Activated gamma-delta T cell treated with anti-CD3 and anti-CD28 coated beads, Interleukin-2, amount 50 U/mL, for 16 hours (primary cell): Measurements from ENCODE around the gene IL12A.

Experiments used
- DNase-seq: peaks from one replicate; pipeline ENCODE4 v3.0.0-alpha.2; 2020; ENCODE audit warnings: low read depth

The IL12A gene

DNA sequence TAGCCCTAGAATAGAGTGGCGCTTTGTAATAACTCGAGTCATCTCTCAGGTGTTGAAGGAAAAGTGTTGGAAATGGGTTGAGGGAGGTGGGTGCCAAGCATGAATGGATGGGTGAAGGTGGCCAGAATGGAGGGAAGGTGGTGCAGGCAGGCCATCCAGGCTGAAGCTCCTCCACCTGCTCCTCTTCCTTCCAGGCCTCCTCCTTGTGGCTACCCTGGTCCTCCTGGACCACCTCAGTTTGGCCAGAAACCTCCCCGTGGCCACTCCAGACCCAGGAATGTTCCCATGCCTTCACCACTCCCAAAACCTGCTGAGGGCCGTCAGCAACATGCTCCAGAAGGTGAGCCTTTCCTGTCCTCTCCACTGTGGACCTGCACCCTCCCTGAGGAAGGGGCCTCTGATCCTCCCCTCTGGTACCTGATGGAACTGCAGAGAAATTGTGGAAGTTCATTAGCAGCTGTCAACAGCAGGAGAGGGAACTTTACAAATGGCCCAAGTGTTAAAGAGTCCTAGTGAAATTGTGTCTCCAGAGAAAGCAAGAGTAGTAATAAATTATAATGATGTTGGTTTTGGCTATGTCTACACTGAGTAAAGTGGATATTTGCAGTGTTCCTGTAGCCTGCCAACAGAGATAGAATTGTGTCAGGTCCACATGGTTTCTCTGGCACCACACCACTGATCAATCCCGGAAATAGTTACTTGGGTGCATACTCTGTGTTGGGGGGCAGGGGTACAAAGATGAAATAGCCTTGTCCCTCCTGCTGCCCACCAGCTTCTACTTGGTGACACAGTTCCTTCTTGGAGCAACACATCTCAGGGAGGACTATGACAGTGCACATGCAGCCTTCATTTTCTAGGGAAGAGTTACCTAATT, 1.6 kb downstream of the IL12A start:
- no peak for DNase-seq

GRCh38 chr3:159991591-159991990, 3.0 kb downstream of the IL12A start:
- DNase-seq, result no peak

DNA sequence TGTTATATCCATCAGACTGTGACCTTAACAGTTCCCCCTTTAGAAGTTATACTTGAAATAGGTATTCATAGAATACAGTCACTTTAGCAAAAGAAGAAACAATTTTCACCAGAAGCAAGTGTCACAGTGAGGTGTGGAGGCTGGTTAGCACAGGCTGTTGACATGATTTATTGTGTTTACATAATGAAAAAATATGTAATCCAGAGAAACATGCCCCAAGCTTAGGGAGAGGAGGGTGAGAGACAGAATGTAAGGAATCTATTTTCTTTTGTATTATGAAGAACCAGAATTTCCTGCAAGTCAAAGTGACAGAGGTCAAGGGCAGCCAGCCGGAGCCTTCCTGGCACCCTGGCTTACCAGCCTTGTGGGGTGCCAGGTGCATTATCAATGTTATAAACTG, 4.0 kb downstream of the IL12A start:
- no peak for DNase-seq

DNA sequence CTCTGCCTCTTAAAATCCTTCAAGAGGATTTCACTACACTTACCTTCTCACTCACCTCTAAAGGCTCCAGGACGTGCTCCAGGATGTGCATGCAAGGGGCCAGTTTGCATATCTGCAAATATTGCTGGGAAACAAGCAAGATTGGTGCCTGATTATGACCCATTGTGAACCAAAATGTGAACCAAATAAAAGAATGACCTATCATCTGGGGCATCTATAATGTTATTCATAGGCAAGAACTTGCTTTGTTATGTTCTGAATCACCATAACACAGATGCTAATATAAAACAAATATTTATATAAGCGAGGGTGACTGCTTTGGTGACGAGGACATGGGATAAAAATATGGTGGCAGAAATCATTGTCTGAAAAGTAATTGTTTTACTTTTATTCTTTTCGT, 5.5 kb downstream of the IL12A start:
- DNase-seq, result no peak

DNA sequence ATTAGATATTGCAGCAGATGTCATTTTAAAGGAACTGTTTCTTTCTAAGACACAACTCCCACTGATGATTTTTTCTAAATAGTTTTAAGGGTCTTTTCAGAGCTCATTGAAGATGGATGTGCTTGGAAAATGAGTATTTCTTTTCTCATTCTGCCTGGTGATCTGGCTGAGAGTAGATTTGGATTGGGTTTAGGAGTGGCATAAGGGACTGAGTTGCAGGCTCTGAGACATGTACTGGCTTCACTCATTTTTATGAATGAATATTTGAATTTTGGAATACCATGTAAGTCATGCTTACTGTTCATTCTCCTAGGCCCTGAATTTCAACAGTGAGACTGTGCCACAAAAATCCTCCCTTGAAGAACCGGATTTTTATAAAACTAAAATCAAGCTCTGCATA, 6.5 kb downstream of the IL12A start:
- no peak for DNase-seq

DNA sequence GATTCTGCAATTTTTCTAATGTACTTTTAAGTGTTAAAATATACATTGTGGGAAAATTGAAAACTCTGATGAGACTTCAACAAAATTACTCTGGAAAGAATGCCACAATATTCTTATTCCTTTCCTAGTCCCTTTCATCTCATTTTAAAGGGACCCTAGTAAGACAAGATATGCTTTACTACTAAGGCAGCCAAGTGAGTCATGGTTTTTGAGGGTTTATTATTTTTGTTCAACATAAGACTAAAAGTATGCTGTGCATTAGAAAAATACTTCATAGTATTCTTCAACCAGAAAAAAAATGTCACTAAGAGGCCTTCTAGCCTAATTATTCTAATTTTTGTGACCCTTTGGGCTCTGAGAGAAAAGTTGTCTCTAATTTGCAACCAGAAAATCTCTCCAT, 7.4 kb downstream of the IL12A start:
- DNase-seq, result no peak

- no peak for DNase-seq
Measured at GRCh38 chr3:159996959-159997358, 8.3 kb downstream of the IL12A start.

DNA sequence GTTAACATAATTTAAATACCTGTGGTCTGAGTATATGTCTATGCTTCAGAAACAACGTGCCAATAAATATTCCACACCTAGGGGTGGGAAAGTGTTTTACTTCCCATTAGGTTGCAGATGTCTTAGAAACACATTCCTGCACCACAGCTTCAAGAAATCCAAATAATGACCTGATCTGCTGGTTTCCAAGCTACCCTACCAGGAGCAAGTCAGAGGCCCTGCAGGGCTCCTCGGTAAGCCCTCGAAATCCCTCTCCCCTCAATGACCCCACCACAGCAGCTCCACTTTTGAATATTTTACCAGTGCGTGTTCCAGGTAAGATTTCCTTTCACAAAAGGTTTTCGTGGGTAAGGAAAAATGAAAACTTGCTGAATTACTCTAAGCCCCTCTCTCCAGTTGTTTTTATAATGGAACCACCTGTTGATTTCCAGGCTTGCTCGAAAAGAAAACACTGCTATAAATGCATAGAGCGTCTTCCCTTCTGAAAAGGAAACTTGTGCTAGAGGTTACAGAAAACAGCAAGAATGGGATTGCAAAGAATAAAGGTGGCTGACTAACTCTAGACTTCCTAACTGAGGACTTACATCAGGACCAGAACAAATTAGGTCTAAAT, 12.6 kb downstream of the IL12A start:
- no peak for DNase-seq

GRCh38 chr3:160001850-160002623, 13.4 kb downstream of the IL12A start:
- DNase-seq, result no peak

DNA sequence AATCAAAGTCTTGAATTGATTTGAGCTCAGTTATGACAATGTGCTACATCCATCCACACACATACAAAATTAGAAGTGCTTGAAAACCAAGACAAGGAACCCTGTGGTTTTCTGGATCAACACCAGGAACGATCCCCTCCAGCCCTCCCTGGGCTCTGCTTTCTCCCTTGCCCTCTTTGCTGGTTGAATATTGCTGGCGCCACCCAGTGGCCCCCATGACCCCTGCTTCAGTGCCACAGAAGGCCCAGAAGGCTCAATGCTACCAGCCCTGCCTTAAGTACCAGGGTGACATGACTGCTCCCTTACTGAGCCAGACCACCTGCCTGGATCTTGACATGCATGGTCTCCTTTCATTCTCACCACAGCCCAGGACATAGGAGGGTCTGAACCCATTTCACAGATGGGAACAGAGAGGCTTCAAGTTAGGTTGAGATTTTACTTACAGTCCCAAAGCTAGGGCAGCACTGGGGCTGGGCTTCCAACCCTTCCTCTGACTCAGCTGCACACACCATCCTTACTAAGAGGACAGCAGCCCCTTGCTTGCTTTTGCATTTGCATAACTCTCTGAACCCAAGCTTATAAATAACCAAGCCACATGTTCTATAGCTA, 15.0 kb downstream of the IL12A start:
- peak; percentile 12 for DNase-seq

GRCh38 chr3:160005004-160005403, 16.4 kb downstream of the IL12A start:
- no peak for DNase-seq

GRCh38 chr3:160006282-160007163, 17.9 kb downstream of the IL12A start:
- DNase-seq, result no peak

DNA sequence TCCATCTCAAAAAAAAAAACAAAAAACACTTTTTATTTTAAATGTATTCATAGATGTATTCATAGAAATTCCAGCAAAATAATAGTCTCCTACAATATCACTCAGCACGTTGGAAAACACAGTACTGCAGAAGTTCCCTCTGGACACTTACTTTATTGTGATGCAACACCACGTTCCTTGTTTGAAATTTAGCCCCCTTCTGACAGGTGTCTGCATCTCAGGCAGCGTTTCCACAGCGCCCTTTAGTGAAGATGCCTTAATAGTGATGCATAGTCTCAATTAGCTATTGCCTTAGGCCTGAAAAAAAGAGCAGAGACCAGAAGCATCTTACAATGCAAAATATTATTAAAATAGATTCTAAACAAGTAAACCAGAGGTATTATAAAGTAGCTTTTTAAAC, 20.3 kb downstream of the IL12A start:
- no peak for DNase-seq

DNA sequence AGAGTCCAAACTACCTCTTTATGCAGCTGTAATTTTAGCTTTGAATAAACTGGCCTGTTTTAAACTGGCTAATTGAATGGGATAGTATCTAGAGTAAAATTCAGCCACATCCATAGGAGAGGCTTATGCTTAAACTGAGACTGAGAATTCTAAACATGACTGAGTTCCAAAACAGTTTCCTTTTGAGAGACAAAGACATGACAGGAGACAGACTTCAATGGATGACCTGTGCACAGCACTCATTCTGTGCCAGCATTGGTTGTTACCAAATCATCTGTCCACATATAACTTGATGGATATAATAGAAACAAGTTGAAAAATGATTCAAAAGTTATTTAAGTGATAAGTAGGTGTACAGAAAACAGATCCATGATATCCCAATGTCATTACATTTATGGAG, 20.9 kb downstream of the IL12A start:
- DNase-seq, result no peak

DNA sequence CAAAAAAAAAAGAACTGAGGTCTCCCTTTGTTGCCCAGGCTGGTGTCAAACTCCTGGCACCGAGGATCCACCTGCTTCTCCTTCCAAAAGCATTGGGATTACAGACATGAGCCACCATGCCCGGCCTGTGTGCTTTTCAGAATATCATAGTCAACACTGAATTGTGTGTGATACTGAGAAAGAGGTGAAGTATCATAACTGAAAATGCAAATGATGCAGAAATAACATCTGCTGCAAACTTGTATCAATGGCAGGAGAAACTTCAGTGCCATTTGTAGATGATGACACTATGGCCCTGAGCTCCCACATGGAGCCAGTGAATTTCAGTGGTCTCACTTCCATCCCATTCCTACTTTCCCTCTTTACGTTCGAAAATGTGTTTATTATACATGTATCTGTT, 21.9 kb downstream of the IL12A start:
- DNase-seq, result no peak

- DNase-seq, result no peak
Measured at GRCh38 chr3:160012108-160012507, 23.5 kb downstream of the IL12A start.

GRCh38 chr3:160016972-160017371, 28.3 kb downstream of the IL12A start:
- DNase-seq, result no peak

DNA sequence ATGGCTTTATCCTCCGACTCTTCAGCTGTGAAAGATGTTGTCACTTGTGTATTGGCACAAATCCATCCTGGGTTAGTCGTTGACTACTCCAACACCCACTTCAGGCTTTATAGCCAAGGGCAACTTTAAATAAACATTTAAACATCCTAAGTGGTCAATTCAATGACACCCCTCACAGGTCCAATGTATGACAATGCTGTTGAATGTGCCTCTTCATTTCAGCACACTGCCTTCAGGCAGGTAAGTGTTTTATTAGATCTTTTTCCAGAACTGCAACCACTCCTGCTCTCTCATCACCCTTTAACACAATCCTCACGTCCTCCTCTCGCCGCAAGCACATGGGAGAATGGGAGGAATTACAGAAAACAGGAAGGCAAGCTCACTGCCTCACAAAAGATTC, 30.3 kb downstream of the IL12A start:
- no peak for DNase-seq

DNA sequence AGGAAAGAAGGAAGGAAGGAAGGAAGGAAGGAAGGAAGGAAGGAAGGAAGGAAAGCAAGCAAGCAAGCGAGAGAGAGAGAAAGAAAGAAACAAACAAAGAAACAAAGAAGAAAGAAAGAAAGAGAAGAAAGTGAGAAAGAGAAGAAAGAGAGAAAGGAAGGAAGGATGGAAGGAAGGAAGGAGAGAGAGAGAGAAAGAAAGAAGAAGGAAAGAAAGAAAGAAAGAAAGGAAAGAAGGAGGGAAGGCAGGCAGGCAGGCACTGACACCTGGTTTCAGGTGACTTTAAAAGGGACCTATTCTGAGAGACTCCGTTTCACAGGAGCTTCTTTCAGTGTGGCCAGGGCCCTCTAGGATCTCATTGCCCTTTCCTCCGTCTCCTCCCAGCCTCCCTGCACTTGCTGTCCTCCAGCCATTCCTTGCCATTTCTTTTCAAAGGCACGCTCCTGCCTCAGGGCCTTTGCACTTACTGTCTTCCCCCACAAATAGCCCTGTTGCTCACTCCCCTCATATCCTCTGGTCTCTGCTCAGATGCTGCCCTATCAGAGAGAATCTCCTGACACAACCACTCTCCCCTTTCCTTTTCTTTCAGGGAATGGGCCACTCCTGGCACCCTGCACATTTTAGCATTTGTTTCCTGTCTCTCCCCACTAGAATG, 31.5 kb downstream of the IL12A start:
- DNase-seq, result no peak

DNA sequence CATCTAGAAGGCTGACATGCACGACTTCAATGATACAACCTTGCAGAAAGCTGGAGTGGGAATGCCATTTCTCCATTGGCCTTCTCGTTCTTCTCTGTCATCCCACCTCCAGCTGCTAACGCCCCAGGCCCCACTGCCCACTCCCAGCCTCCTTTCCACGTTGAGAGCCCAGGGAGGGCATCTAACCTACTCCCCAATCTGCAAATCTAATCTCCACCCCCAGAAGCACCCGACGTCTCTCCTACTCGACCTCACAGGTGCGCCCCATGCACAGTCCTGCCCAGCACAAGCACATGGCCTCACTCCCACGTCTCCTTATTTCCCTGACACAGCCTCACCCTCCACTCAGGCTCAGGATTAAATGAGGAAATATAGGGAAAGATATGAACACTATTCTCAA, 33.4 kb downstream of the IL12A start:
- DNase-seq, result no peak

GRCh38 chr3:160023476-160023875, 34.8 kb downstream of the IL12A start:
- no peak for DNase-seq
